Embryonic facial prominence (tissue), 1 donor: ENCODE data around the gene TRUB2.
"Not testable (repeated sequence)": the region's sequence is repeated elsewhere in the genome, so short reads cannot be mapped to it uniquely, and the experiment has no call there.

Experiments
- DNase-seq: peaks from one replicate; pipeline ENCODE4 v3.0.0-alpha.2; 2016; ENCODE audit errors: extremely low spot score

The TRUB2 gene

GRCh38 chr9:128340691-128341434 lies 18.6 kb upstream of the TRUB2 start:
- DNase-seq, result no peak

DNA sequence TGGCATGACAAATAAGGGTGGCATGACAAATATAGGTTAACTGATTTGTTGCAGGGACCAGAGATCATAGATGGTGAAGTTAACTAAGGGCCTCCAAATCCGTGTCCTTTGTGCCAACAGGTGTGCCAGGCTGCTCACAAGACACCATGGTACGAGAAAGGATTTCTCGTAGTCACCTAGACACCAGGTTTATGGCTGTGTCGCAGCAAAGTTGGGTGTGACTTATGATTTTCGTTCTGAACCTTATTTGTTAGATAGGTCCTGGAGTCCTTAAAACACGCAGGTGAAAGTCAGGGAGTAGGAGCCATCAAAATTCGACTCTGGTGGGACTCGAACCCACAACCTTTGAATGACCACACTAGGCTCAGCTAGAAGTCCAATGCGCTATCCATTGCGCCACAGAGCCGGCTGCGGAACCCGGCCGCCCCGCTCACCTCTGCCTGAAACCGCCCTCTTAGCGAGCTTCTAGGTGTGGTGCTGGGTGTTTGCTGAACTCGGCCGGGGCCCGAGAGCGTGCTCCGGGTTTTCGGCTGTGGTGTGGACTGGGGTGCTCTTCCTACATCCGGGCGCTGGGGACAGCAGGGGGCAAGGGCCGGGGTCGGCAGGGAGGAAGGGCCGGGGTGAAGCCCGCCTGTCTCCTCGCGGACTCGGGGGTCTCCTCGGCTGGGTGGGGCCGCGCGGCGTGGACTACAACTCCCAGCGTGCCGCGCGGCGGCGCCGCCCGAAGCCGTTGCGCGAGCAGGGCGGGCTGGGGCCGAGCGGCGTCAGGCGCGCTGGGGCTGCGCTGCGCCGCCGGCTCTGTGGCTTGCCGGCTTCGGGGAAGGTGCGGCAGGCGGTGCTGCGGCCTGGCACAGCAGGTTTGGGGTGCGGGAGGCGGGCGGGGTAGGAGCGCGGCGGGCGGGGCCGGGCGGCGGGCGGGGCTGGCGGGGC lies 17.8 kb upstream of the TRUB2 start, which contains the start of gene SLC27A4:
TSS of gene SLC27A4 (plus strand) at position 767 of the 930 bp plus-strand sequence. CDS start 2,606 bp downstream, outside the sequence.
- DNase-seq, result no peak

DNA sequence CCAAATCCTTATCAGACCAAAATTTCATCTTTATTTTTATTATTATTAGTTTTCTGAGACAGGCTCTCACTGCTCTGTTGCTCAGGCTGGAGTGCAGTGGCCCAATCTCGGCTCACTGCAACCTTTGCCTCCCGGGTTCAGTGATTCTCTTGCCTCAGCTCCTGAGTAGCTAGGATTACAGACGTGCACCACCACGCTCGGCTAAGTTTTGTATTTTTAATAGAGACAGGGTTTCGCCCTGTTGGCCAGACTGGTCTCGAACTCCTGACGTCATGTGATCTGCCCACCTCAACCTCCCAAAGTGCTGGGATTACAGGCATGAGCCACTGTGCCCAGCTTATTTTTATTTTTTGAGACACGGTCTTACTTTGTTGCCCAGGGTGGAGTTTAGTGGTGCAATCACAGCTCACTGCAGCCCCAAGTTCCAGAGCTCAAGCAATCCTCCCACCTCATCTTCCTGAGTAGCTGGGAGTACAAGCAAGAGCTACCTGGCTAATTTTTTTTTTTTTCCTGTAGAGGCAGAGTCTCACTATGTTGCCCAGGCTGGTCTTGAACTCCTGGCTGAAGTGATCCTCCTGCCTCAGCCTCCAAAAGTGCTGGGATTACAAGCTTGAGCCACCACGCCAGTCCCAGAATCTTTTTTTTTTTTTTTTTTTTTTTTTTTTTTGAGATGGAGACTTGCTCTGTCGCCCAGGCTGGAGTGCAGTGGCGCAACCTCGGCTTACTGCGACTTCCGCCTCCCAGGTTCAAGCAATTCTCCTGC lies 16.8 kb upstream of the TRUB2 start:
- not testable (repeated sequence) for DNase-seq

DNA sequence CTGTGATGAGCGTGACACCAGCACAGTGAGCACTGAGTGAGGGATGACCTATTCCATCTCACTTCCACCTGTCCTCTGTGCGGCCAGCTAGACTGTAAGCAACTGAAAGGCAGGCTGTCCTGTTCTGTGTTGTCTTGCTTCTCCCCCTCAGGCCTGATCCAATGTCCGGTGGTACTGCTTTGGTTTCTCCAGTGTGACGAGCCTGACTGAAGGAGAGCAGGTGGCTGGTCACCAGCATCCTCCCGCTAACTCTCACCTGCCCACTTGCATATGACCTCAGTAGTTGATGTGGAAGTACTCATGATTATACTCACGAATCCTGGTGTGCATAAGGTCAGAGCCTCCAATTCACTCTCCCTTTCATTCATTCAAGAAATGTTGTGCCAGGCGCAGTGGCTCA lies 15.7 kb upstream of the TRUB2 start:
- no peak for DNase-seq

DNA sequence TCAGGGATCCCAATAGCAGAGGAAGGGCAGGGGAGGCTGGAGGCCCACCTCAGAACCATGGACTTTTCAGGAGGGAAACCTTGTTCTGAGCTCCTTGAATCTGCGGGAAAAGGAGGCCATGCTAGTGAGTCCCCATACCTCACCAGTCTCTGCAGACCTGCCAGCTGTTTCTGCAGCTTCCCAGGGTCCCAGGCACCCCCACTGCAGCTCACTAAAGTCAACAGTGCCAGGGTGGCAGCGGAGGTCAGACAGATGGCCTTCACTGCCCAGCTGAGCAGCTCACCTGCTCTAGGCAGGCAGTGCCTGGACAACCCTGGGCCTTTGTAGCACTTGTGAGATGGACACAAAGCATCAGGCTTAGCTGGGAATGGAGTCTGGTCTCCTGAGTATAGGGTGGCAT lies 13.7 kb upstream of the TRUB2 start:
- DNase-seq, result no peak

GRCh38 chr9:128335161-128335560 lies 12.9 kb upstream of the TRUB2 start:
- DNase-seq, result no peak

DNA sequence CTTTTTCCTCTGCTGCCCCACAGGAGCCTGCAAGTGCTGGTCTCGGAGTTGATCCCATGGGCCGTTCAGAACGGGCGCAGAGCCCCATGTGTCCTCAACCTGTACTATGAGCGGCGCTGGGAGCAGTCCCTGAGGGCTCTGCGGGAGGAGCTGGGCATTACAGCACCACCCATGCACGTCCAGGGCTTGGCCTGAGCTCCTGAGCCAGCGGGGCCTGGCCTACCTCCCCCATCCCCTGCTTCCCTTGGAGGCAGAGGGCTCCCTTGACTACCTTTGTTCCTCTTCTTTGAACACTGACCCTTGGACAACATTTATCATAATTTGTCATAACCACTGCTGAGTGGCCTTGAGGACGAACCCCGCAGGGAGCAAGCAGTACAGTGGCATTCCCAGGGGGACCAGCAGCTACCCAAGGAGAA lies 11.2 kb upstream of the TRUB2 start:
- no peak for DNase-seq

- no peak for DNase-seq
Measured at GRCh38 chr9:128325629-128326028, 3.4 kb upstream of the TRUB2 start.

- no peak for DNase-seq
Measured at GRCh38 chr9:128324401-128324800, 2.2 kb upstream of the TRUB2 start.

DNA sequence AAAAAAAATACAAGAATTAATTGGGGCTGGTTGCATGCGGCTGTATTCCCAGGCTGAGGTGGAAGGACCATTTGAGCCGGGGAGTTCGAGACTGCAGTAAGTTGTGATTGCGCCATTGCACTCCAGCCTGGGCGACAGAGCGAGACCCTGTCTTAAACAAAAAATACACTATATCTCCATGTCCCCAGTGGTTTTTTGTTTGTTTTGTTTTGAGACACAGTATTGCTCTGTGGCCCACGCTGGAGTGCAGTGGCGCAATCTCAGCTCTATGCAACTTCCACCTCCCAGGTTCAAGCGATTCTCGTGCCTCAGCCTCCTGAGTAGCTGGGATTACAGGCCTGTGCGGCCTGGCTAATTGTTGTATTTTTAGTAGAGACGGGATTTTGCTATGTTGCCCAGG lies 1.5 kb upstream of the TRUB2 start:
- no peak for DNase-seq

DNA sequence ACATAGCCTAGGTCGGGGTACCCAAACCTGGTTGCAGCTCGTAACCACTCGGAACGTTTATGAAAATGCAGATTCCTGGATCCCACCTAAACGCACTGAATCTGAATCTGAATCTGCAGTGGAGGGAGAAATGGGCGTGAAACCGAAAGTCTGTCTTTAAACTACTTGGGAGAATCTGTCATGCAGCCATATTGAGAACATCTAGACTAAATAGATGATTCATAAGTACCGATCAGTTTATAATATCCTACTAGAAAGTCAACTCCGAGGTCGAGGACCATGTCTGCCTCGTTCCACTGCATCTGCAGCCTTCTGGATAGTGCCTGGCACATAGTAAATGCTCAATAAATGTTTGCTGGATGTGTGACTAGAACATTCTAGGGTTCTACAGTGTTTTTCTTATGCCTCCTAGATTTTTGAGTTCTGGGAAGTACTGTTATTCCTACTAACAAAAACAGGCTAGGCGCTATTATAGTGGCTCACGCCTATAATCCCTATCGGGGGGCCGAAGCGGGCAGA lies 1.0 kb upstream of the TRUB2 start:
- no peak for DNase-seq

- DNase-seq, result no peak
Measured at GRCh38 chr9:128321879-128322403, 306 bp downstream of the TRUB2 start.

DNA sequence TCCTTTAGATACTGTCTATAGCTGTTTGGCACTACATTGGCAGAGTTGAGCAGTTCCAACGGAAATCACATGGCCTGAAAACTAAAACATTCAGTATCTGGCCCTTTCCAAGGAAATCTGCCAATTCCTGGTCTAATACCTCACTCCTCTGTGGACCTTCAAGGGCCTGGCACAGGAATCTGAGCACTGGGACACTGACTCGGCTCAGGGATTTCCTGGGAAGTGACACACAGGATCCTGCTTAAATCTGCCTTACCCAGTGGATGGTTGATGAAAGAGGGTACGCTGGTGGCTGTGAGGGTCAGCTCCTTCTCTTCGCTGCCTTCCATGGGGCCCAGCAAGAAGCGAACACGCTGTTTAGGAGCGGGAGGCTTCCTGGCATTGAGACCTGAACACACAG lies 904 bp downstream of the TRUB2 start:
- no peak for DNase-seq

DNA sequence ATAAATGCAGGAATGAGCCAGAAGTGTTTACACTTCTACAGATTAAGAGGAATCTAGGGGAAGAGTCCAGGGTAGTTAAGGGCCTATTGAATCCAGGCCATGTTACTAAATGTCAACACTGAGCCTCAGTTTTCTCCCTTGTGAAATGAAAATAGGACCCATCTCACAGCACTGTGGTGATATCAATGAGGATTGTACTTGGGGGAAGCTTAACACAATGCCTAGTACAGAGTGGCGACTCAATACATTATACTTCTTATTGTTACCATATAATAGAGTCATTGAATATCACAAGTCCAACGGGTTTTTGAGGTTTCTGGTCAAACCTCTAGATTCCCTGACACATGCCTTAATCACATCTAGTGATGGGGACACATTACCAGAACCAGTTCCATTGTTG lies 4.6 kb downstream of the TRUB2 start:
- no peak for DNase-seq

GRCh38 chr9:128316421-128316820 lies 5.8 kb downstream of the TRUB2 start:
- DNase-seq, result no peak

- no peak for DNase-seq
Measured at GRCh38 chr9:128314697-128315096, 7.5 kb downstream of the TRUB2 start.

DNA sequence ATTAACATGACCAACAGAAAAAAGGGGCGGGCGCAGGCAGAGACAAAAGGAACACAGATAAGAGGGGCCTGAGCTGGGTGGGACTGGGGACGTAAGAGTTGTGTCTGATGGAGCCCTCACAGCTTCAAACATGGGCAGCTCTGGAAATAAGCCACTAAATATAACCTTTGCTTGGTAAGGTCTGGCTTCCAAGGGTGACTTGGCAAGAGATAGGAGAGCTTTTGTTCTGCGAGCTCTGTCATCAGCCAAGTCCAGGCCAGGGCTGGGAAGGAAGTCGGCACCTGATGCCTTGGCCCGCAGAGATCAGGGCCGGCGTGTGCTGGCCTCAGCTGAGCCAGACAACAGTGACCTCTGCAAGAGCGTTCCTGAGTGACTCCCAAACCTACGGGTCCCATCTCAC lies 11.8 kb downstream of the TRUB2 start:
- no peak for DNase-seq

- no peak for DNase-seq
Measured at GRCh38 chr9:128309551-128309950, 12.7 kb downstream of the TRUB2 start.

DNA sequence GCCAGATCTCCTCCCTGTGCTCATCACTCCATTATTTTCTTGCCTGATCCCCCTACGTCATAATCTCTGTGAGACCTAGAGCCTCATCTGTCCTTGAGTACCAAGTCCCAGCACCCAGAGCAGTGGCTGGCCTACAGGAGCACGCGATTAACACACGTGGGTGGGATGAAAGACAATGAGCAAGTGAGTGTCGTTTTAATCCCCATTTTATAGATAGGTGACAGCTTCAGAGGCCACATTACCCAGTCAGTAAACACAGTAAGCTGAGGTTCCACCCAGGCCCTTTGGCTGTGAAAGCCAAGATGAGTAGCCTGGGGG lies 17.3 kb downstream of the TRUB2 start:
- DNase-seq, result no peak

DNA sequence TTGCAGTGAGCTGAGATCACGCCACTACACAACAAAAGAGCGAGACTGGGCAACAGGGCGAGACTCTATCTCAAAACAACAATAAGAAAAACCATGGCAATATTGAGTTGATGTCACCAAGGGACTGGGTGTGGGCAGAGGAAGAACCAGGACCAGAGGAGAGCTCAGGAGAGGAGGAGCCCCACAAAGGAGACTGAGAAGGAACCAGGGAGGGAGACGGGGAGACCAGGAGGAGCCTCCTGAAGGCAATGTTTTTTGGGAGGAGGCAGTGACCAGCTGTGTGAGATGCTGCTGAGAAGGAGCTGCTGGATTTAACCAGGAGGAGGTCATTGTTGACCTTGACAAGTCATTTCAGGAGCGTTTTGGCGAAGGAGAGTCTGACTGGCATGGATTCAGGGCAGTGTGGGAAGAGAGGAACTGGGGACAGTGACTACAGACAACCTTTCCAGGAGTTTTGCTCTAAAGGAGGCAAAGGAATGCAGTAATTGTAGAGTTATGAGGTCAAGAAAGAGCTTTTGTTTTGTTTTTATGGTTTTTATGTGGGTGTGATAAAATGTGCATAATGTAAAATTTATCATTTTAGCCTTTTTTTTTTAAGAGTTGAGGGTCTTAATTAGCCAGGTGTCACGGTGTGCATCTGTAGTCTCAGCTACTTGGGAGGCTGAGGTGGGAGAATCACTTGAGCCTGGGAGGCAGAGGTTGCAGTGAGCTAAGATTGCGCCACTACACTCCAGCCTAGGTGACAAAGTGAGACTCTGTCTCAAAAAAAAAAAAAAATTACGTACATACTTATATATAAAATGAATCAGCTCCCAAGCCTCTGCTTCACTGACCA lies 17.9 kb downstream of the TRUB2 start:
- no peak for DNase-seq
